Large intestine (tissue), 3 donors: ENCODE measurements around the gene CRIP3. TPM values are rescaled to one million over a fixed set of nuclear protein-coding genes. Genes with fewer than 3 reads are reported as not detected.

Source experiments
- DNase-seq, 2 donors: peaks; one replicate each; pipeline versions ENCODE4 v3.0.0 to v3.0.0-alpha.2; 2013
- H3K27ac ChIP-seq: one replicate; pipeline ENCODE4 v1.5.1; 2013; ENCODE audit warnings: low read length
- H3K27me3 ChIP-seq: 2 replicates; pipeline ENCODE4 v1.6.1; 2013; ENCODE audit warnings: low read length; ENCODE audit not compliant: control insufficient read depth, insufficient read depth
- H3K36me3 ChIP-seq: 2 replicates; pipeline ENCODE4 v1.6.1; 2013; ENCODE audit warnings: low read length; ENCODE audit not compliant: control insufficient read depth, insufficient read depth
- H3K4me1 ChIP-seq: one replicate; pipeline ENCODE4 v1.6.1; 2013; ENCODE audit warnings: low read length; ENCODE audit not compliant: control insufficient read depth, insufficient read depth
- H3K4me3 ChIP-seq: one replicate; pipeline ENCODE4 v1.5.1; 2013; ENCODE audit warnings: low read length
- H3K9me3 ChIP-seq: one replicate; pipeline ENCODE4 v1.6.1; 2013; ENCODE audit warnings: mild to moderate bottlenecking, low read depth, low read length, moderate library complexity; ENCODE audit not compliant: control insufficient read depth
- WGBS: methylation state at CpG from one replicate; pipeline ENCODE4 v1.1.5; 2013; ENCODE audit warnings: low lambda C conversion rate; ENCODE audit not compliant: insufficient coverage; 5-methylcytosine and 5-hydroxymethylcytosine counted together
- polyA plus RNA-seq: library from polyadenylated mRNA; unstranded; fragments of 120-200 nt; gene quantifications from one replicate; pipeline ENCODE4 v1.2.1, GENCODE V29; 2013

The CRIP3 gene
- polyA plus RNA-seq, 1 donor: 8.4 TPM

GRCh38 chr6:43256670-43257366 is 51.8 kb downstream of the CRIP3 start:
- H3K4me3 ChIP-seq: no peak overlapping the region
- H3K27me3 ChIP-seq: peaks cover 11% of the 10 kb centered on the region
- no peaks in the 10 kb centered on the region for H3K36me3 ChIP-seq
- WGBS: 80% methylated on average over 1 of the region's 9 CpGs
- no peaks in the 10 kb centered on the region for H3K9me3 ChIP-seq
- no peak for DNase-seq
- H3K4me1 ChIP-seq: peaks cover 3% of the 10 kb centered on the region
- H3K27ac ChIP-seq: no peak overlapping the region

Other genes with a start within 250 kb of the CRIP3 start
- 56.1 TPM for gene MRPL2, start 249.4 kb downstream of the CRIP3 start, polyA plus RNA-seq
- gene KLC4, start 249.2 kb downstream of the CRIP3 start, polyA plus RNA-seq: 170 TPM
- gene PTK7, start 232.5 kb downstream of the CRIP3 start, polyA plus RNA-seq: 35.7 TPM
- 30.1 TPM for gene SRF, start 137.6 kb downstream of the CRIP3 start, polyA plus RNA-seq
- gene CUL9, start 126.6 kb downstream of the CRIP3 start, polyA plus RNA-seq: 42.5 TPM
- gene DNPH1, start 79.3 kb downstream of the CRIP3 start, polyA plus RNA-seq: 152 TPM
- 3.8 TPM for gene TTBK1, start 65.3 kb downstream of the CRIP3 start, polyA plus RNA-seq
- gene SLC22A7, start 10.6 kb downstream of the CRIP3 start, polyA plus RNA-seq: 1.2 TPM
- 21.2 TPM for gene ZNF318, start 60.8 kb upstream of the CRIP3 start, polyA plus RNA-seq
- 32.7 TPM for gene ABCC10, start 118.7 kb upstream of the CRIP3 start, polyA plus RNA-seq
- gene DLK2, start 146.7 kb upstream of the CRIP3 start, polyA plus RNA-seq: 2.3 TPM
- 43.1 TPM for gene TJAP1, start 168.7 kb upstream of the CRIP3 start, polyA plus RNA-seq
- 0.49 TPM for gene LRRC73, start 201.5 kb upstream of the CRIP3 start, polyA plus RNA-seq
- gene YIPF3, start 208.1 kb upstream of the CRIP3 start, polyA plus RNA-seq: 108 TPM
- 38.7 TPM for gene POLR1C, start 208.3 kb upstream of the CRIP3 start, polyA plus RNA-seq